ENCODE data around the gene SFT2D3.

DNA sequence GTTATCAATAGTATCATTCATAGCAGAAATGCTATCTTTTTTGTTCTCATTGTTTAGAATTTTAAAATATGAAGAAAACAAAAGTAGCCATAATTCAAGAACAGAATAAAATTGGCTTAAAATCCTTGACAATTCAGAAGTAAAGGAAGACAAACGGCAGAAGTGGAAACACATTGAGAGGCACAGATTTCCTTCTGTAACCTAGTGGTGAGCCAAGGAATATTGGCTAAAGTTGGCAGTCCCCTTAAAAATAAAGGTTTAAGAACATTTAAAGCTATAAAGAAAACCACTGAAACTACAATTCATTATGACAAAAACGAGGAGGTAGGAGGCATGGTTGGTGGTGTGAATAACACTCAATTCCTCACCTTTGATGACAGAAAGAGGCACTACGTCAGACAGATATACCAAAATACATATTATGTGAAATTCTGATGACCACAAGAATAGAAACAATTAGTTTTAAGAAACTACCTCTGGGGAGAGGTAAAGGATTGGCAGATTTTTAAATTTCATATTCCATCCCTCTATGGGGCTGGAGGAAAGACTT is 42.3 kb downstream of the SFT2D3 start:
- TF ChIP-seq POLR2A (IDR thresholded peaks at IDR 0.05): no peak
- TF ChIP-seq, protein P1, sequence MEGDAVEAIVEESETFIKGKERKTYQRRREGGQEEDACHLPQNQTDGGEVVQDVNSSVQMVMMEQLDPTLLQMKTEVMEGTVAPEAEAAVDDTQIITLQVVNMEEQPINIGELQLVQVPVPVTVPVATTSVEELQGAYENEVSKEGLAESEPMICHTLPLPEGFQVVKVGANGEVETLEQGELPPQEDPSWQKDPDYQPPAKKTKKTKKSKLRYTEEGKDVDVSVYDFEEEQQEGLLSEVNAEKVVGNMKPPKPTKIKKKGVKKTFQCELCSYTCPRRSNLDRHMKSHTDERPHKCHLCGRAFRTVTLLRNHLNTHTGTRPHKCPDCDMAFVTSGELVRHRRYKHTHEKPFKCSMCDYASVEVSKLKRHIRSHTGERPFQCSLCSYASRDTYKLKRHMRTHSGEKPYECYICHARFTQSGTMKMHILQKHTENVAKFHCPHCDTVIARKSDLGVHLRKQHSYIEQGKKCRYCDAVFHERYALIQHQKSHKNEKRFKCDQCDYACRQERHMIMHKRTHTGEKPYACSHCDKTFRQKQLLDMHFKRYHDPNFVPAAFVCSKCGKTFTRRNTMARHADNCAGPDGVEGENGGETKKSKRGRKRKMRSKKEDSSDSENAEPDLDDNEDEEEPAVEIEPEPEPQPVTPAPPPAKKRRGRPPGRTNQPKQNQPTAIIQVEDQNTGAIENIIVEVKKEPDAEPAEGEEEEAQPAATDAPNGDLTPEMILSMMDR (IDR thresholded peaks at IDR 0.05): no peak

All from body of pancreas (tissue), 4 donors.